Activated CD4-positive, alpha-beta T cell treated with anti-CD3 and anti-CD28 coated beads, Interleukin-2, amount 50 U/mL, for 24 hours (primary cell): ENCODE measurements around the gene SIM2.

ENCODE experiments used
- DNase-seq, 2 donors: peaks; one replicate each; pipeline ENCODE4 v3.0.0-alpha.2; 2020; ENCODE audit warnings: low read depth in 1 of 2, low spot score in 1 of 2

Gene SIM2

DNA sequence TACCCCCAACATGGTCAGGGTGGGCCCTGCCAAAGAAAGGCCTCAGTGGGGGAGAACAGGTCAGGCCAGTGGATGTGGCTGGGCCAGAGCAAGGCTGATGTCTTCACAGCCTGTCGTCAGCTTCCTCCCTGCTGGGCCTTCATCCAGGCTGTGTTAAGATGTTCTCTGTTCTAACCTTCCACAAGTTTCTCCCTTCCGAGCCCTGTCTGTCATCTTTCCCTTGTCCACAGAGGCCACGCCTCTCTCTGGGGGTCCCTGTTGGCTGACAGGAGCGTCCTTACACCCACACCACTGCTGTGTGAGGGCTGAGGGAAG is 36.2 kb downstream of the SIM2 start:
- DNase-seq, result no peak

DNA sequence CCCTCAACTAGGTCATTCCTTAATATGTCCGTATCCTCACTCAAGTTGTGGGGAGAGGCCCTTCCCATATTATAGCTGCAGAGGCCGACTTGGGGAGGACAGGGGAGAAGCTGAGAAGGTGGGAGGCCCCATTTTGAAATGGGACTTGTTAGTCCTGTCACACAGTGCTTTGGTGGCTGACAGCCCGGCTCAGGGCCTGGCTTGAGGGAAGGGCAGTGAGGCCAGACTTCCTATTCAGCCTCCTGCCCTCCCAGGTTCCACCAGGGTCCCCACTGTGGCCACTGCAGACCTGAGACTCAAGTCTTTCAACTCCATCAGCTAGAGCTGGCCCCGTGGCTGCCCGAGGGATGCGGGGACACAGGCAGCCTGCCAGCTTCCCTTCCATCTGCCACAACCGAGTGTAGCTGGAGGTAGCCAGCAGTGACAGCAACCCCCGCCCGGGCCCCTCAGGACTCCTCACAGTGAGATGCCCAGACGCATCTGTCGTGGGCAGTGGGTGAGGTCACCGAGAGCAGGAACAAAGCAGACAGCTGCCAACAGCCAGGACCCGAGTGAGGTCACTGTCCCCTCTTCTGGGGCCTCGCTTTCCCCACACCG is 36.9 kb downstream of the SIM2 start:
- DNase-seq, result no peak

DNA sequence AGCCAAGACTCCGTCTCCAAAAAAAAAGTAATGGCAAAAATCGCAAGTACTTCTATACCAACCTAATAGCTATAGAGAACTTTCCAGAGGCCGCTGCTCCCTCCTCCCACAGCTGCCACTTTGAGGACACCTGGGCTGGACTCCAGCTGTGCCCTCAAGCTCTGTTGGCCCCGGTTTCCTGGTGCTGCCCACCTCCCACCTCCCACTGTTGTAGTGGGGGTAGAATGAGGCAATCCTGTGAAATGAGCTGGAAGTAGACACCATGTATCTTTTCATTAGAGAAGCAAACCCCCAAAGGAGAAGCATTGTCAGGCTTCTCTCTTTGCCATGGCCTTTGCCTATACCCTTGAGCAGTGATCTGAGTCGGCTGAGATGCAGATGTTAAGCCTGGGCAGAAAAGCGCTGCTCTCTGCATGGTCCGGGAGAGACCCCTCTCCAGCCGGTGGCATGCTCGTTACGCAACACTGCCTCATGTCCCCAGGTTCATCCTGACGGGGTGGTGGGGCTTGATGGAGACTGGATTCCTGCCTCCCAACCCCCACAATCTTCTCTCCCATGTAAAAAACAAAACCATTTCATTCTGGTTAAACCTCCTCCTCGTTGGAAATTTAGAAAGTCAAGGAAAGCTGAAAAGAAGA is 39.7 kb downstream of the SIM2 start:
- no peak for DNase-seq

DNA sequence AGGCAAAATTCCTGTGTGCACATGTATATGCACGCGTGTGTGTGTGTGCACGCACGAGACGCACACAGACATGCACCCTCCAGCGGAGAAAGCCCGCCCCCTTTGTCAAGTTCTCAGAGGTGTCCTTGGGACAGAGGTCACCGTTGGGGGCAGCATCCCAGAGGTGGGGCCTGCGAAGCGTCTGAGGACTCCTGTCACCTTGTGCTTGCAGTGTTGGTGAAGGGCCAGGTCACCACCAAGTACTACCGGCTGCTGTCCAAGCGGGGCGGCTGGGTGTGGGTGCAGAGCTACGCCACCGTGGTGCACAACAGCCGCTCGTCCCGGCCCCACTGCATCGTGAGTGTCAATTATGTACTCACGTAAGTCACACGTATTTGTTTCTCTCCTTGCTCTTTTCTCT is 42.6 kb downstream of the SIM2 start:
- DNase-seq, result no peak

DNA sequence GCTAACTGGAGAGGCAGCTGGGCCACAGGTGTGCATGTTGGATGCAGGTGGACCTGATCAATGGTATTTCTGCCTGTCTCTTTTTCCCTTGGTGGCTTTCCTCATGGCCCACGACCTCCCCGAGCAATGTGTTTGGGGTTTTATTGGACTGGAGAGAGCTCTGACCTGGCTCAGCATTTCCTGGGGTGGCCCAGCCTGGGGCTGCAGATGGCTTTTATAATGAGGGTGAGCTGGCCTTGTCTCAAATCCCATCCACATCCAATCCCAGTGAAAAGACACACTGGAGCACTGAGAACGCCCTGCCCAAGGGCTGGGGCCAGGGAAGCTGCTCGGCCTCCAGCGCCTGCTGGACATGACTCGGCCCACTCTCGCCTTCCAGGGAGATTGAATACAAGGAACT is 44.1 kb downstream of the SIM2 start:
- no peak for DNase-seq

DNA sequence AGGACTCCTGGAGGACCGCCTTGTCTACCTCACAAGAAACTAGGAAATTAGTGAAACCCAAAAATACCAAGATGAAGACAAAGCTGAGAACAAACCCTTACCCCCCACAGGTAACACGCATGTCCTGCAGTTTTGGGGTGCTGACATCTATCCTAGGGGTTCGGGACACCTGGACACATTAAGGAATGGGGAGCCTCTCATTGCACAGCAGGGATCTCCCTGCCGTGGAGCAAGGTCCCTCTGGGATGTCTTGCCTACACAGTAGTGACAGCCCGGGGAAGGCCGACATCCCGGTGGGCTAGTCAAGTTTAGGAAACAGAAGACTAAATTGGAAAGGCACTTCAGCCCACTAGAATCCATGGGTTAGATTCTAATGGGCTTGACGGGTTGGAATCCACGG is 44.5 kb downstream of the SIM2 start:
- DNase-seq, result no peak

DNA sequence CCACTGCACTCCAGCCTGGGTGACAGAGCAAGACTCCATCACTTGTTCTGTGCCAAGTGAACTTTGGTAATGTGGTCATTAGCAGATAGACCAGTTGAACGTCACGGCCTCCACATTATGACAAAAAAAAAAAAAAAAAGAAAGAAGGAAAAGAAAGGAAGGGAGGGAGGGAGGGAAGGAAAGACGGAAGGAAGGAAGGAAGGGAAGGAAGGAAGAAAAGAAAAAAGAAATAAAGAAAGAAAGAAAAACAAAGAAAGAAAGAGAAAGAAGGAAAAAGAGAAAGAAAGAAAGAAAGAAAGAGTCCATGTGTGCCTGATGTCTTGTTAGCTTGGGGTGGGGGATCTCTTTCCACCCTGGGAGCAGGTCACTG is 45.3 kb downstream of the SIM2 start:
- DNase-seq, result no peak

DNA sequence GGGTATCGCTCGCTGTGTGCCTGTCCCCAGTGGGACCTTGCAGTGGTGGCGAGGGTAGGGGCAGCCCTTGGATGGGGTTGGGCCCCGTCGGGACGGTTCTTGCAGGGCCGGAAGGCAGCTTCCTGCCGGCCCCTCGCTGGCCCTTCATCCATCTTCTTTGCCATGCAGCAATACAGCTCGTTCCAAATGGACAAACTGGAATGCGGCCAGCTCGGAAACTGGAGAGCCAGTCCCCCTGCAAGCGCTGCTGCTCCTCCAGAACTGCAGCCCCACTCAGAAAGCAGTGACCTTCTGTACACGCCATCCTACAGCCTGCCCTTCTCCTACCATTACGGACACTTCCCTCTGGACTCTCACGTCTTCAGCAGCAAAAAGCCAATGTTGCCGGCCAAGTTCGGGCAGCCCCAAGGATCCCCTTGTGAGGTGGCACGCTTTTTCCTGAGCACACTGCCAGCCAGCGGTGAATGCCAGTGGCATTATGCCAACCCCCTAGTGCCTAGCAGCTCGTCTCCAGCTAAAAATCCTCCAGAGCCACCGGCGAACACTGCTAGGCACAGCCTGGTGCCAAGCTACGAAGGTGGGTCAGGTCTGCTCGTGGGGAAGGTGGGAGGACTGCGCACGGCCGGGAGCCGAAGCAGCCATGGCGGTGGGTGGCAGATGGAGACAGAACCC is 45.8 kb downstream of the SIM2 start:
- no peak for DNase-seq

DNA sequence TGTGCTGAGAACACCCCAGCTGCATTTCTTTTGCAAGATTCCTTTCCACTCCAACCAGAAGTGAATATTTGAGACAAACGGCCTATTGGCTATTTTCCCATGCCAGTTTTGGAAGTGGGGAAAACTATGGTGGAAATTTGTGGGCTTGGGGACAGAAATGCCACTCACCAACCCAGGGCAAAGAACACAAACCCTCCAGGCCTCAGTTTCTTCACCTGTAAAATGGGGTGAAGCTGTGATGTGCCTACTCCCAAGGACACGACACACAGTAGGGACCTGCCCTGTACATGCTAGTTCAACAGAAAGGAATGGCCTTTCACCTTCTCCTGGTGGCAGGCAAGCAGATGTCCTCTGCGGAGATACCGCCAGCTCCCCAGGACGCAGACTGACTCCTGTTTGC is 46.5 kb downstream of the SIM2 start:
- no peak for DNase-seq

DNA sequence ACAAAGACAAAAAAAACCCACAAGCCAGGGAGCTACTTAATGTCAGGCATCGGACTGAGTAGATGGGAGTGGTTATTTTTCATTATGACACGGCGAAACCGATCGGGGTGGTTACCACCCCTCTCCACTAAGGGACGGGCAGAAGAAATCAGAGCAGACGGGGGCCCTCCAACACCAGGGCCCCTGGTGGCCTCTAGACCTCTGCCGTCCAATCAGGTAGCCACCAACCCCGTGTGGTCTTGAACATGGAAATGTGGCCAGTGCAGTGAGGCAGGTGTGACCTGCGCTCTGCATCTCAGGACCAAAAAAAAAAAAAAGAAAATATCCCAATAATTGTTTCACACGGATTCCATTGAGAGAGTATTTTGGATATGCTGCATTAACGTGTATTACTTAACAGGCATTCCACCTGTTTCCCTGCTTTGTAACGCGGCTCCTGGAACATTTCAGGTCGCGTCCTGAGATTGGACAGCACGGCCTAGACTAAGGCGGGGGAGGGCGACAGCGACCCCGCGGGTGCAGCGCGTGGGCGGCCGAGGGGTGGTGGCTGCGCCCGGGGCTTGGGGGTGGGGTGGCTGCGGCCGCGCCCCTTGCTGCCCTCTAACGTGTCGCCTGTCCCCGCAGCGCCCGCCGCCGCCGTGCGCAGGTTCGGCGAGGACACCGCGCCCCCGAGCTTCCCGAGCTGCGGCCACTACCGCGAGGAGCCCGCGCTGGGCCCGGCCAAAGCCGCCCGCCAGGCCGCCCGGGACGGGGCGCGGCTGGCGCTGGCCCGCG is 48.3 kb downstream of the SIM2 start:
- DNase-seq, result no peak

DNA sequence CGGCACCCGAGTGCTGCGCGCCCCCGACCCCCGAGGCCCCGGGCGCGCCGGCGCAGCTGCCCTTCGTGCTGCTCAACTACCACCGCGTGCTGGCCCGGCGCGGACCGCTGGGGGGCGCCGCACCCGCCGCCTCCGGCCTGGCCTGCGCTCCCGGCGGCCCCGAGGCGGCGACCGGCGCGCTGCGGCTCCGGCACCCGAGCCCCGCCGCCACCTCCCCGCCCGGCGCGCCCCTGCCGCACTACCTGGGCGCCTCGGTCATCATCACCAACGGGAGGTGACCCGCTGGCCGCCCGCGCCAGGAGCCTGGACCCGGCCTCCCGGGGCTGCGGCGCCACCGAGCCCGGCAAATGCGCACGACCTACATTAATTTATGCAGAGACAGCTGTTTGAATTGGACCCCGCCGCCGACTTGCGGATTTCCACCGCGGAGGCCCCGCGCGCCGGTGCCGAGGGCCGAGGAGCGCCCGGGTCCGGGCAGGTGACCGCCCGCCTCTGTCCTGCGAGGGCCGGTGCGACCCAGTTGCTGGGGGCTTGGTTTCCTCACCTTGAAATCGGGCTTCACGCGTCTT is 49.0 kb downstream of the SIM2 start:
- peak in 1 of 2 donors; percentile 5 for DNase-seq

DNA sequence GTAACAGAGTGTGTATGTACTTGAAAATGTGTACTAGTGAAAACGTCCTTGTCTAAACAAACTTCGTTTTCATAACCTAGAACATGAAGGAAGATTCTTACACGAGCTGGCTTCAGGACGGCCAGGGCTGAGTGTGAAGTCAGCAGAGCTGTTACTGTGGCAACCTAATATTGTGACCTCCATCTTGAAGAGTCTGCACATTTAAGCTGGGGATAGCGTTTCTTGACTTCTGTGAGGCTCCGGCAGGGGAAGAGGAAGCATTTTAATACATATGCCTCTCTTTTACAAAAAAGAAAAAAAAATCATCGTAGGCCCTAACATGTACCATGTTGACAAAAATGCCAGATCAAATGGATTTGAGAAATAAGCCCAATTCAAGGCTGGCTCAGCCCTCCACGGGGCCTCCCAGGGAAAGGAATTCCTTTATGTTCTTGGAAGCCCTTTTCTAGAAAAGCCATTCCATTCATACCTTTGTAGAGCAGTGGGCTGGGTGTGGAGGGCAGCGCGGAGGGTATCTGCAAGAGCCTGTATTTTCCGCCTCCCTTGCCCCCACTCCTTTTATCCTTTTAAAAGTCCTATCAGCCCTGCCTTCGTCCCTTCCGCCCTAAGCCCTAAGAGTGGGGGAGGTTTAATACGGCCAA is 51.1 kb downstream of the SIM2 start:
- DNase-seq, result no peak

DNA sequence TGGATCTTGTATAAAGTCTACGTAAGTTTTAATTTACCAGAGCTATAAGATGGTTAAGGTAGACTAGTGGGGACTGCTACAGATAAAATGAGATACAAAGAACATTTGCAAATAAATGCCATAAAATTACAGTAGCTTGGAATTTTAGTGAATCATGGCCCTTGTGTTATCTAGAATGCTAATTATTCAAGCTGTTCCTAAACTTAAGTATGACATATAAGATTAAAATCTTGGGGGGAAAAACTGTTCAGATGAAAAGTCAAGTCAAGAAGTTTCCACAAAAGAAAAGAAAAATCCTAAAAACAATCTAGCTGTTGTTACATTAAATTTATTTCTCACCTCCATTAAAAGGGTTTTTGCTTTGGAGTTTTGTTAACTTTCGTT is 51.7 kb downstream of the SIM2 start:
- DNase-seq, result no peak

DNA sequence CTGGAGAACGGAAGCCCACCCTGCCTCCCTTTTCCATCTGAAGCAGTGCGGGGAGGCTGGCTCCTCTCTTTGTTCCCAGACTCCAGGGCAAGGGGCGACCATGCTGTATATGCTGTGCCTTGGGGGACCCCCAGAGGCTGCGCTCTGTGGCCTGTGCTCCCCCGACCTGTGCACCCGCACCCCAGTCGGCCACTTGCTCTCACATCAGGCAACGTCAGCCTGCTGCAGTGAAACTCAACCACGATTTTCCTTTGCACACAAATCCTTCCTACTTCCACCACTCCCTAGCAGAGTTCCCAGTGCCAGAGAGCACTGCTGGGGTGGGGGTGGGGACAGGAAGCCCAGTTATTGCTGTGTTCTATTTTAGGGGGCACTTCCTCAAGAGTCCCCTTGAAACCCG is 52.5 kb downstream of the SIM2 start:
- DNase-seq, result no peak

DNA sequence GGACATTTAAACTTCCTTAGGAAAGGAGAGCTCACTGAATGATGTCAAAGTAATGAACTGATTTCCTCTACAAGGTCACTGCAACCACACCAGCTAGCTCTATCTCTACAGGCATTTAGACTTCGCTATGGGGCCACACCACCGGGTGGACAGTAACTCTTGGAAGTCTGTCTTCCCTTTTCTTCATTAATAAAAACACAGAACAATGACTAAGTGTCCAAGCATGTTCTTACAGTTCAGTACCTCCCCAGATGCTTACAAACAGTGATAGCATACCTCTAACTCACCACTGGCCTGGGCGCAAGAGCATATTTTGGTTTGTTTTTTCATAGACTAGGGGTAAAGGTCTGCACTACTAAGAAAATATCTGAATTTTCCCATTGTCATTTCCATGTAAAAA is 54.6 kb downstream of the SIM2 start:
- DNase-seq, result no peak

DNA sequence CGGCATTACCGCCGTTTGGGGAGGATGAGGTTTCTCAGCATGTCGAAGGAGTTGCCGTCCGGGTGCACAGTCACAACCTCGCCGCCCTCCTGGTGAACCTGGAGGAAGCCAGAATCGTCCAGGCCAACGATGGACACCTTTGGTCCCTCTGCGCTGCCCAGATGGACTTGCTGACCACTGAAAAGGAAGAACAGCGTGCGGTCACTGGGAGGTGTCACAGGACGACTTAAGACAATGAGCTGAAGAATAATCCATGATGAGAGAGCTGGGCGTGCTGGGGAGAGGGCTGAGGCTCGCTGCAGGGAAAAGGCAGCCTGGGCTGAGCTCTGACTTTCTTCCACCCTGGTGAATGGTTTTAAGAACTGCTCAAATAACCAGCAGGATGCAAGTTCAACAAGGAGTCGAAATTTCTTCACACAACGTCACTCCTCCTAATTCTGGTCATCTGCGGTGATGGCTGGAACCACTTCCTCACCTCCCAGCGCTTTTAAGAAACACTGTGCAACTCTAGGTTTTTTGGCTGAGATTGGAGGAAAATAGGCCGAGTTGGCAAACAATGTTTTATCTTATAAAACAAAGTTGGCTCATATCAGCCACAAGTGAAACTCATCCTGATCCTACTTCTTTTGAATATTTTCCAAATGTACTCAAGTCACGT is 55.5 kb downstream of the SIM2 start:
- no peak for DNase-seq

DNA sequence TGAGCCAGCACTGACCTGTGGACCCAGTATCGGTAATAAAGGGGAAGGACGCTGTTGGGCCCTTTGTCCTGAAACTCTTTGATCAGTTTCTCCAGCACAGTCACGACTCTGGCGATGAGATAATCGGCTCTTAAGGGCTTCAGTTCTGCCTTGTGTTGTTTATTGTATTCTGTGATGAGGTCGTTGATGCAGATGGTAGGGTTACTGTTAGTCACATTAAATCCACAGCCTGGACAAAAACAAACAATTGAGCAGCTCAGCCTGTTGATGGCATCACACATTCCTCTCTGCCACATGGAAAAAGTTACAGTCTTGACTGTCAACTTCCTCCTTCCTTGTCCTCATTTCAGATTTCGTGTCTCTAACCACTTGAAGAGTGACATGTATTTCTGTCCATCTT is 57.6 kb downstream of the SIM2 start:
- no peak for DNase-seq

DNA sequence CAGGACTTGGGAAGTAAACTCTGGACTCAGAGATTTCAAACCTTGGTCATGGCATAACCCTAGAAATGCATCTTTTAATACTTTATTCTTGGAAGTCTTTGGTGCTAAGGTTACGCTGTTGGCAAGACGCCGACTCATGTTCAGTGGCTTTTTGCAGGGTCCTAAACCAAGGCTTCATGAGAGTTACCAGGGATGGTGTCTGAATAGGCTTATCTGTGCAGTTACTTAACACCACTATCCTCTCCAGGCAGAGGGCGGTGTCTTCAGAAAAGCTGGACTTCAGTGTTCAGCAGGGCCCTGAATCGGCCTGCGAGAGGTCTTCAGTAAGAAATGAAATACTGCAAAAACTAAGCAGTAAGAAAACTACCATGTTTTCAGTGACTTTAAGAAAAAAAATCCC is 58.3 kb downstream of the SIM2 start:
- no peak for DNase-seq

DNA sequence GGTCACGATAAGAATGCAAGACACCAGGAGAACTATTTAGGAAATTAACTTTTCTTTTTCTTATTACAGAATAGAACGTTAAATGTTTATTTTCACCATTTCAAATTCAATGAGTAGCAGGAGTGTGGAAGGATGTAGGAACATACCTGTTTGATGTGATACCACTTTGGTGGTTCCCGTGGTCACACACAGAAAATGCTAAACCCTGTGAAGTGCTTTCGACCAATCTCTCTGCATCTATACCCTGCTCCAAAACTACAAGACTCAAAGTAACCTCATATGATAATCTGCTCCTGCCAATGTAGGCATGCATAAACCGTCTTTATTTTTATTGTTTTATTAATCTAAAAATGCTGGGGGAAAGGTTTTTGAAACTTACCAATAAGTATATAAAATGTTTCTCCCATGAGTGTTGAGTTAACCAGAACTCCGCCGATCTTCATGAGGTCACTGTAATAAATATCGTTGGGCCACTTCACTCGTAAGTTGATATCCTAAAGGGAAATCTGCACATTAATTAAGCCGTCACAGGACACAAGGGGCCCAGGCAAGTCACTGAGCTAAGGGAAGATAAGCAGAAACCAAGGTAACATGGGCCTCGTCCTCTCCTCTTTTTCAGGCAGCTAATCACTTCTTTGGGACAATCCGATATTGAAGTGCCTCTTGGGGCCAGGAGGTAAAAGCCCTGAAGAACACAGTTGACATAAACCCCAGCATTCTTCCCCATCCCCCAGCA is 60.6 kb downstream of the SIM2 start:
- DNase-seq, result no peak

DNA sequence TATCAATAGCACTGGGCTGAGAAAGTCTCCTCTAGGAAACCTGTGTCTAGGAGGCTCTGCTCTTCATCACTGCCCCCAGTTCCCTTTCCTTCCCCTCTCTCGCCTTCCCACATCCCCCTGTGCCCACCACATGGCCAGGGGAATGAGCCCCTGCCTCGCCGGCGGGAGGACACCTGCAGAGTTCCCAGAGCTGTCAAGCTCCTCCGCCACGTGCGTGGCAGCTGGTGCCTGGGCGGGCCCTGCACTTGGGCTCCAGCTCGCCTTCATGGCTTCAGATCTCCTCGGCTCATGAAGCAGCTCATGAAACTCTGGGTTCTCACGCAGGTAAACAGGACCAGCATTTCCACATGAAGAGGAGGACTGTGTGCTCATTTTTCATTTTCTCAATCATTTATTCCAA is 62.8 kb downstream of the SIM2 start:
- DNase-seq, result no peak
